Heart right ventricle (tissue), 16 donors: ENCODE data around the gene USP19. TPM values are rescaled to one million over a fixed set of nuclear protein-coding genes. Genes with fewer than 3 reads are reported as not detected.

Experiments
- ATAC-seq, 8 donors: fragments of 200-7000 bp; cut with Tn5 transposase; one replicate each; pipeline ENCODE4 v1.9.1; 2020; ENCODE audit warnings: mild to moderate bottlenecking in 8 of 8, moderate library complexity in 8 of 8, moderate number of reproducible peaks in 1 of 8
- DNase-seq, 2 donors: peaks; one replicate each; pipeline ENCODE4 v3.0.0-alpha.2; 2020
- H3K27ac ChIP-seq, 10 donors: fragments of 200-600 bp; sonication (generic) in 2 of 10; one replicate each; pipeline versions ENCODE4 v1.5.0 to v1.8.0; 2020 to 2022; ENCODE audit warnings: mild to moderate bottlenecking in 3 of 10
- H3K27me3 ChIP-seq, 7 donors: fragments of 200-600 bp; one replicate each; pipeline ENCODE4 v1.8.0; 2021 to 2022; ENCODE audit warnings: mild to moderate bottlenecking in 2 of 7
- H3K36me3 ChIP-seq, 9 donors: fragments of 200-600 bp; sonication (generic) in 1 of 9; one replicate each; pipeline versions ENCODE4 v1.5.0 to v1.8.0; 2020 to 2022; ENCODE audit warnings: mild to moderate bottlenecking in 2 of 9
- H3K4me1 ChIP-seq, 9 donors: fragments of 200-600 bp; sonication (generic) in 1 of 9; one replicate each; pipeline versions ENCODE4 v1.5.0 to v1.8.0; 2020 to 2022; ENCODE audit warnings: mild to moderate bottlenecking in 4 of 9
- H3K4me3 ChIP-seq, 10 donors: fragments of 200-600 bp; sonication (generic) in 2 of 10; one replicate each; pipeline versions ENCODE4 v1.5.0 to v1.8.0; 2020 to 2022; ENCODE audit warnings: mild to moderate bottlenecking in 7 of 10, moderate library complexity in 2 of 10
- H3K9me3 ChIP-seq, 11 donors: fragments of 200-600 bp in 10 of 11; sonication (generic) in 2 of 11; one replicate each; pipeline versions ENCODE4 v1.5.0 to v1.8.0; 2013 to 2022; ENCODE audit warnings: mild to moderate bottlenecking in 2 of 11, control low read depth in 1 of 11, moderate library complexity in 1 of 11
- CTCF ChIP-seq, 9 donors: fragments of 200-600 bp; sonication (generic) in 2 of 9; IDR thresholded peaks; one replicate each; pipeline versions ENCODE4 v1.5.0 to v1.8.0; 2021 to 2022; ENCODE audit warnings: antibody characterized with exemption in 9 of 9, mild to moderate bottlenecking in 5 of 9, moderate library complexity in 1 of 9
- WGBS, 2 donors: extraction: QIAGEN DNeasy Blood & Tissue Kit; methylation state at CpG; one replicate each; pipeline ENCODE4 v1.1.7; 2013; ENCODE audit warnings: inconsistent platforms in 1 of 2; 5-methylcytosine and 5-hydroxymethylcytosine counted together
- intact Hi-C, 10 donors: fragments of 100-400 bp; cut with DNase I; formaldehyde crosslinking; loops; one replicate each; pipeline versions ENCODE4 v1.11.1 to v1.14.2; 2022
- long read RNA-seq, 3 donors: library from polyadenylated mRNA; unstranded; transcript quantifications; one replicate each; pipeline ENCODE4 v2.0.0, GENCODE V29; 2020 to 2021
- polyA plus RNA-seq, 2 donors: library from polyadenylated mRNA; stranded (reverse); fragments of 200-250 nt; gene quantifications; one replicate each; pipeline ENCODE4 v1.2.3, GENCODE V29; 2013
- total RNA-seq, 10 donors: library from RNA; stranded (reverse); fragmentation: NEBNext Ultra II Directional in 3 of 10; extraction: Animal tissue kit (Norgen Biotek cat#: 25700) in 3 of 10; gene quantifications; one replicate each; pipeline versions ENCODE4 v1.2.1 to v1.2.4, GENCODE V29; 2021 to 2023
- donor health status: Arrhythmogenic right ventricular cardiomyopathy.
- donor health status: ischemic (EF 13 %, LVEDD 7.1; RV severe dilation, severe dysfunction).
- donor health status: healthy with polysubstance abuse.
- donor health status: DM: no; HTN: yes; CAD: no.
- donor health status: DM: no; HTN: no; CAD: no.
- donor health status: ischemic (EF 25% LVEDD 6.9; RV normal size, moderate dysfunction).
- donor health status: ischemic (EF 25% LVEDD 5.7; RV mildly dilated, moderate dysfunction).
- donor health status: healthy.
- donor health status: DM: yes; HTN: yes; CAD: no.
- donor health status: Ischemic cardiomyopathy.
- donor health status: ischemic (EF 35%, LVEDD 5.7; RV mildly dilated, moderate dysfunction).
- donor health status: nonischemic (EF 11% LVEDD 7.7; RV severe dilation, severe dysfunction).
- donor health status: DM: yes; HTN: yes; CAD: no.
- donor health status: PGD.
- donor health status: ischemic (EF 29% LVEDD 5.4; RV normal size, mild dysfunction).
- donor health status: nonischemic (EF 23%, LVEDD 6.1; RV moderate dilation, normal function).

USP19 gene
- total RNA-seq (10 to 100 TPM; 47.5 to 78.1 (median 62.5) TPM), polyA plus RNA-seq (10 to 100 TPM; 18.1 to 20.2 TPM)
- long read RNA-seq, donor 1, full-length matches to known transcripts = 1 of 37 reads
- long read RNA-seq, donor 1, partial matches to known transcripts = 19 of 37 reads
- long read RNA-seq, donor 1, other reads (novel, unspliced or antisense) = 17 of 37 reads
- long read RNA-seq, donor 2, full-length matches to known transcripts = 2 of 35 reads
- long read RNA-seq, donor 2, partial matches to known transcripts = 20 of 35 reads
- long read RNA-seq, donor 2, other reads (novel, unspliced or antisense) = 13 of 35 reads
- long read RNA-seq, donor 3, full-length matches to known transcripts = 3 of 82 reads
- long read RNA-seq, donor 3, partial matches to known transcripts = 61 of 82 reads
- long read RNA-seq, donor 3, other reads (novel, unspliced or antisense) = 18 of 82 reads

GRCh38 chr3:49120438-49121131 lies at the start of gene USP19:
TSS of gene USP19 (minus strand) at chr3:49120823. CDS start at chr3:49119145, 1,678 bp downstream.
- Histone ChIP-seq H3K36me3 (peaks cover 4 to 84% (median 75%) of the 10 kb centered on the region in 9 donors), H3K9me3 (no peaks in the 10 kb centered on the region), H3K4me1 (peaks cover 13 to 29% (median 22%) of the 10 kb centered on the region in 9 donors), H3K27ac (peak within 1 kb of the TSS; percentile 90 to 100 (median 98)), H3K27me3 (no peaks in the 10 kb centered on the region), H3K4me3 (peak within 1 kb of the TSS; percentile 74 to 100 (median 92))
- 1% methylated on average over 70 of the region's 70 CpGs for WGBS, 2 donors
- no peak for TF ChIP-seq CTCF (IDR thresholded peaks at IDR 0.05)
- DNase-seq = peak; percentile 94 to 97
- peak; percentile 87 to 96 (median 93) for ATAC-seq
- intact Hi-C loops = no loop called here

GRCh38 chr3:49166752-49167556 lies 46.3 kb upstream of the USP19 start:
- Histone ChIP-seq H3K9me3 (no peaks in the 10 kb centered on the region), H3K27me3 (no peaks in the 10 kb centered on the region), H3K4me1 (peaks cover 3 to 35% (median 30%) of the 10 kb centered on the region in 9 donors), H3K27ac (peak overlapping the region; percentile 74 to 97 (median 94)), H3K36me3 (peaks cover 0 to 28% (median 6%) of the 10 kb centered on the region in 9 donors), H3K4me3 (peak overlapping the region; percentile 43 to 94 (median 84))
- ATAC-seq (no peak), DNase-seq (no peak)
- WGBS, 2 donors = 87 to 88% methylated on average over 6 of the region's 6 CpGs
- intact Hi-C loops = loop anchor here in 3 of 10 donors (2.0 to 10.0 kb wide), 3 partner anchors 35 to 258 kb away; partner anchors contain the start of genes LAMB2 (in 2 of the 3), AMT (in 1 of the 3), NICN1 (in 1 of the 3) and QRICH1 (in 1 of the 3)
- no peak for TF ChIP-seq CTCF (IDR thresholded peaks at IDR 0.05)

DNA sequence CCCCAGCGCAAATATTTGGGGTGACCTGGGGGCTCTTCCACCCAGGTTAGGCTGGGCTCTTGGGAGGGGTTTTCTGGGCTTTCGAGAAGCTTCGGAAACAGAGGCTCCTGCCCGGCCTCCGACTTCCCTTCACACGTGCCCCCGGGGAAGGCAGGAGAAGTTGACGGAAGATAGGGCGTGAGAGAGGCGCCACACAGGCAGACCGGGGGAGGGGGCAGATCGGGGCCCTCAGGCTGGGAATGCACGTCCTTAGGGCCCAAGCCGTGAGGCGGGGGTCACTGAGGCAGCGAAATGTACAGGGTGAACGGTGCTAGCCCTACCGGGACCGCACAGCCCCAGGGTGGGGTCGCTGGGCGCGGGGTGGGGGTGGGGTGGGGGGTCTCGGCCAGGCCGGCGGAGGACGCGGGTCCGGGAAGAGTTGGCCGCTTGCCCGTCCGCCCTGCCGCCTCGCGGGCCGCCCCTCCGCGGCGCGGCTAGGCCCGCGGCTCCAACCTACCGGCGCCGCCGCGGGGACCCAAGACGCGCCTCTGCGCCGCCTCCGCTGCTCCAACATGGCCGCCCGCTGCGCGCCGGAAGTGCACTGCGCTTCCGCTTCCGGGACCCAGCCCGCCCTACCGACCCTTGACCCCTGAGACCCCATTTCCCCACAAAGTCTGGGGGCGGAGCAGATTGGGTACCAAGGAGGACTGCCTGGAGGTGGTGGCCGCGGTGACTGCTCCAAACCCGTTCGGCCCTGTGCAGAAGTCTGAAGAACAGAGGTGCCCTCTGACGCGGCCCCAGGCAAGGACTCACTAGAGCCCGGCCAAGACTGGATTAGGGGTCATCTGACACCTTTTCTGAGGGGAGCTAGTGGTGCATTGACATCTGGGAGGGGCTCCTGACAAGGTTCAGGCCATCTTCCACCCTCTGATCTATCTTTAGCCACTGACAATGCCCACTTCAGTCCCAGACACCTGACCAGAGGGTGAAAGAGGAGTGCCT lies 45.4 kb upstream of the USP19 start, which contains the start of gene CCDC71:
Gene CCDC71, minus strand, starts transcription at position 561 of the 981 bp plus-strand sequence. CDS start 2,123 bp downstream, outside the sequence.
- H3K4me1 ChIP-seq = peaks cover 3 to 34% (median 27%) of the 10 kb centered on the region in 9 donors
- intact Hi-C loops = loop anchor here in 3 of 10 donors (2.0 to 10.0 kb wide), 3 partner anchors 34 to 259 kb away; partner anchors contain the start of genes LAMB2 (in 2 of the 3), AMT (in 1 of the 3), NICN1 (in 1 of the 3) and QRICH1 (in 1 of the 3)
- peak; percentile 59 to 83 (median 73) for ATAC-seq
- no peaks in the 10 kb centered on the region for H3K9me3 ChIP-seq
- WGBS, 2 donors = 3% methylated on average over 58 to 69 of the region's 69 CpGs
- H3K27ac ChIP-seq = peak within 1 kb of the TSS; percentile 74 to 97 (median 94)
- H3K4me3 ChIP-seq = peak within 1 kb of the TSS; percentile 43 to 94 (median 84)
- TF ChIP-seq CTCF (IDR thresholded peaks at IDR 0.05) = no peak
- H3K36me3 ChIP-seq = peaks cover 0 to 35% (median 6%) of the 10 kb centered on the region in 9 donors
- DNase-seq = peak; percentile 83 to 84
- H3K27me3 ChIP-seq = no peaks in the 10 kb centered on the region
